GM18502 (cell line): ENCODE results near the gene RBM15.

ENCODE experiments used
- ATAC-seq: cut with Tn5 transposase; IDR thresholded peaks from one replicate; pipeline ENCODE4 v1.9.1; 2021; ENCODE audit warnings: mild to moderate bottlenecking; ENCODE audit not compliant: unreplicated experiment, poor library complexity

RBM15 gene

DNA sequence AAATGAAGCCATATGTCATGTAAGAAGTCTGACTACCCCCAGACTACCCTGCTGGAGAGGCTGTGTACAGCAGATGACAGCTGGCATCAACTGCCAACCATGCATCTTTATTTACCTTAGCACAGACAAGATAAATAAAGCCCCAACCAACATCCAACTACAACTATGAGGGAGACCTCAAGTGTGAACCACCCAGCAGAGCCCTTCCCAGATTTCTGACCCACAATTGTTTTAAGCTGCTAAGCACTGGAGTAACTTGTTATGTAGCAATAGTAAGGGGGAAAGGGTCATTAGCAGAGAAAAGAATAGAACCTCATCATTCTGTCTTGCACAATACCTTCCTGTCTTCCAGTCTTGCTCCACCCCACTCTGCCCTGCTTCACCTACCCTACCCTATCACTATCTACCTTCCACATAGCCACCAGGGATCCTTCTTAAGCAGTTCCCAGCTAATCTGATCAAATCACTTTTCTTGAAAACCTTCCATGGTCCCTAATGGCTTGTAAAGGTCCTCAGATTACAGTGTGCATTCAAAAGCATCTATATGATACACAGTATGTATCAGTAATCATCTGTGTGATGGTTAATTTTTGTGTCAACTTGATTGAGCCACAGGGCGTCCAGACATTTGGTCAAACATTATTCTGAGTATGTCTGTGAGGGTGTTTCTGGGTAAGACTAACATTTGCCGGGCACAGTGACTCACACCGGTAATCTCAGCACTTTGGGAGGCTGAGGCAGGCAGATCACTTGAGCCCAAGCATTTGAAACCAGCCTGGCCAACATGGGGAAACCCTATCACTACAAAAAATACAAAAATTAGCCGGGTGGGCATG lies 19.6 kb upstream of the RBM15 start:
- no peak for ATAC-seq

DNA sequence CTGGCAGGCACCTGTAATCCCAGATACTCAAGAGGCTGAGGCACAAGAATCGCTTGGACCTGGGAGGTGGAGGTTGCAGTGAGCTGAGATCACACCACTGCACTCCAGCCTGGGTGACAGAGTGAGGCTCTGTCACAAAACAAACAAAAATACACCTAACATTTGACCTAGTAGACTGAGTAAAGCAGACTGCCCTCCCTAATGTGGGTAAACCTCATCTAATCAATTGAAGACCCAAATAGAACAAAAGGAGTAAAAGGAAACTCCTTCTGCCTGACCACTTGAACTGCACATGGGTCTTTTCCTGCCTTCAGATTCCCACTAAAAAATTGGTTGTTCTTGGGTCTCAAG lies 19.0 kb upstream of the RBM15 start:
- ATAC-seq = no peak

DNA sequence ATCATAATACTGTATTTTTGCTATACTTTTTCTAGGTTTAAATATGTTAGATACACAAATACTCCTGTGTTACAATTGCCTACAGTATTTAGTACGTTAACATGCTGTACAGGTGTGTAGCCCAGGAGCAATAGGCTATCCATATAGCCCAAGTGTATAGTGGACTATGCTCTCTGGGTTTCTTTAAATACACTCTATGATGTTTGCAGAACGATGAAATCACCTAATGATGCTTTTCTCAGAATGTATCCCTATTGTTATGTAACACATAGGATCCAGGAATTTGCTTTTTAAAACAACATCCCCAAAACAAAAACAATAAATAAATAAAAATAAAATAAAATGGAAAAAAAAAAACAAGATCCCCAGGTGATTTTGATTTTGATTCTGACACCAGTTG lies 18.1 kb upstream of the RBM15 start:
- no peak for ATAC-seq

DNA sequence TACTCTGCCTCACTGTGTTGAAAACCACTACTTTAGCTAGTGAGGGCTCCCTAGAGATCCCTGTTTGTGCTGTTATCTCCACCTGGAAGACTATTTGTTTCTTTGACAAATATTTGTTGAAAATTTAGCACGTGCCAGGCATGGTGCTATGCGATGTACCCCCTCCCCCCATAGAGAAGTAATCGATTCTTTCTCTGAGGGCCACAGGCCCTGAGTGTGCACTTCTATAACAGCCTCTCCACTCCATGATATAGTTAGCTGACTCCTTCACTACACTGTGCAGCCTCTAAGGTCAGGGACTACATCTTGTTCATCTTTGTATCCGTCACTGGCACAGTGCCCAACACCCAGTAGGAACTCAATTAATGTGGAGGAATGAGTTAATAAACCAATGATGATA lies 17.3 kb upstream of the RBM15 start:
- no peak for ATAC-seq

DNA sequence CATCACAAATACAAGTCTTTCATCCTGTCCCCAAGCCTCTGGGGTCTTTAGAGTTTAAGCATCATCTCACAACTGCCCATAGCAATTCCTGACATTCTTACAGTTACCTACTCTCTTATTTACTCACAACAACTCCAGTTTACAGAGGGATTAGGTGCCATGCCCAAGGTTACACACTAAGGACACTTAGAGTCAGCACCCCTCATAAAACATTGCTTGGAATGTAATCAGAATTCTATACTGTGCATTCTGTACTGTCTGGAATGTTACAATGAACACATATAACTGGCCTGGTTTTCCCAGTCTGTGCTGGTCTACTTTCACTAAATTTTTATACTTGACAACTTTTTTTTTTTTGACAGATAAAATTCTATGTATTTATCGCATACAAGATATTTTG lies 14.5 kb upstream of the RBM15 start:
- no peak for ATAC-seq

DNA sequence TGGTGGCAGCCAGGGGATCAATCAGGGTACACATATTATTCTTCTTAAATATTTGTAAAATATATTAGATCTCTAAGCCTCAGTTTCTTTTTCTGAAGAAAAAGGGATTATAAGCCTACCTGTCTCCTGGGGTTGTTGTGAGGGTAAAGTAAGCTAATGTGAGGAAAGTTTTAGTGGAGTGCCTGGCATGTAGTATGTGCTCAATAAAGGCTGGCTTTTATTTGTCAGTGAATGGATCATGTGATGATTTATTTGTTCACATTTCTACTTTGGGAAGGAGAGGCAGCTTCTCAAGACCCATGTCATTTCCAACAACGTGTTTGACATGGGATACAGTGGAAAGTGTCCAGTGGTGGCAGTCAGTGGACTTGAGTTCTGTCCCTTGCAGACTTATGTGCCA lies 12.4 kb upstream of the RBM15 start:
- ATAC-seq = no peak

DNA sequence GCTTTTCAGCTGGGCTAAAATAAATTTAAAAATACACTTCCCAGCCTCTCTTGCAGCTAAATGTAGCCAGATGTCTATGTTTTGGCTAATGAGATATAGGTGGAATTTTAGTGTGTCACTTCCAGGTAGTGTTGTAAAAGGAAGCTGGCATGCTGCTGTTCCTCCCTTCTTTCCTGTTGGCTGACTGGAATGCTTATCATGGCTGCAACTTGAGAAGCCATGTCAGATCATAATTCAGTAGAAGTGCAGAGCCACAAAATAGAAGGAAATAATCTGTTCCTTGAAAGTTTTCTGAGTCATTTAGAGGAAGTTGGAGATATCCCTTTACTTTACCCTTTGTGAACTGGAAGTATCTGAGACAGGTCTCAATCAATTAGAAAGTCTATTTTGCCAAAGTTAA lies 10.9 kb upstream of the RBM15 start:
- ATAC-seq = no peak

DNA sequence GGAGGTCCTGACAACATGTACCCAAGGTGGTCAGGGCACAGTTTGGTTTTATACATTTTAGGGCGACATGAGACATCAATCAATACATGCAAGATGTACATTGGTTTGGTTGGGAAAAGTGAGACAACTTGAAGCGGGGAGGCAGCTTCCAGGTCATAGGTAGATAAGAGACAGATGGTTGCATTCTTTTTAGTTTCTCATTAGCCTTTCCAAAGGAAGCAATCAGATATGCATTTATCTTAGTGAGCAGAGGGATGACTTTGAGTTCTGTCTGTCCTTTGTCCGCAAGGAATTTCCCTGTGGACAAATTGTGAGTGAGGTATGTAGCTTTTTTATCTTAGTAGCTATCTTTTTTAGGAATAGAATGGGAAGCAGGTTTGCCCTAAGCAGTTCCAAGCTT lies 10.5 kb upstream of the RBM15 start:
- no peak for ATAC-seq

DNA sequence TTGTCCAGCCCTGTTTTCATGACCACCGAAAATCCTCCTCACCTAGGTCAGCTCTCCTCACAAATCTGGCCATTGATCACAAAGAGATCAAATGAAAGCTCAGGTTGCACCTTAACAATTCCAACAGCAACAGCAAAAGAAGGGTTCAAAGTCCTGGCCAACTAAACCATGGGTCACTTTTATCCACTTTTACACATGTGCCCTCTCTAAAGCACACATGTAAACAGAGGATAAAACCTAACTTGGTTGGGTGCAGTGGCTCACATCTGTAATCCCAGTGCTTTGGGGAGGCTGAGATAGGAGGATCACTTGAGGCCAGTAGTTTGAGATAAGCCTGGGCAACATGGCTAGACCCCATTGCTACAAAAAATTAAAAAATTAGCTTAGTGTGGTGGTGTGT lies 3.9 kb upstream of the RBM15 start:
- ATAC-seq = no peak

DNA sequence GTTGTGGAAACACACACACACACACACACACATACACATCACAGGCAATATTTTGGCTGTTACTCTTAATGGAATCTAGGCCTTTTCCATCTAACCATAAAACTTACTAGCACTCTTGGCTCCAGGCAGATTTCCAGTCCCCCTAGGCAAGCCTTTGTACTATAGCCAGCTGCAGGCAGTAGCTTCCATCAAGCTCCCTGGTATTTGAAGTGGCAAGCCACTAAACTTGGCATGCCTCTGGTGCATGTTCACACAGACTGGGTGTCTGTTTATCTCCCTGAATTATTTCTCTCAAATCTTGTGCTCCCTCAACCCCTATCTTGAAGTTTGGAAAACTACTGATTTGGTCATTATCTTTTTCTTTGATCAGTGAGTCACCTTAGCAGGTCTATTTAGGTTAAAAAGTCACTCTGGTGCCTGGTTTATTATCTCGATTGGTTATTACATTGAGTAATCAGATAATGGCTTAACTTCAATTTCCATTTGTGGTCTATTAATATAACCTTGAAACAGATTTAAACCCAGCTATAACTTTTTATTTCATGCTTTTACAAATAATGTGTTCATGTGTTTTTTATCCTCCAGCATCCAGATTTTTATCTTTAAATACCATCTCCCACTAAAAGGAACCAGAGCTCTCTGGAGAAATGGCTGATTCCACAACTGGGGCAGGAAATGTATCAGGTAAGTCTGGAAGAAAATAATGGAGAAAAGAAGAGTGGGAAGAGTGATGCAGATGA lies 2.7 kb upstream of the RBM15 start:
- no peak for ATAC-seq

DNA sequence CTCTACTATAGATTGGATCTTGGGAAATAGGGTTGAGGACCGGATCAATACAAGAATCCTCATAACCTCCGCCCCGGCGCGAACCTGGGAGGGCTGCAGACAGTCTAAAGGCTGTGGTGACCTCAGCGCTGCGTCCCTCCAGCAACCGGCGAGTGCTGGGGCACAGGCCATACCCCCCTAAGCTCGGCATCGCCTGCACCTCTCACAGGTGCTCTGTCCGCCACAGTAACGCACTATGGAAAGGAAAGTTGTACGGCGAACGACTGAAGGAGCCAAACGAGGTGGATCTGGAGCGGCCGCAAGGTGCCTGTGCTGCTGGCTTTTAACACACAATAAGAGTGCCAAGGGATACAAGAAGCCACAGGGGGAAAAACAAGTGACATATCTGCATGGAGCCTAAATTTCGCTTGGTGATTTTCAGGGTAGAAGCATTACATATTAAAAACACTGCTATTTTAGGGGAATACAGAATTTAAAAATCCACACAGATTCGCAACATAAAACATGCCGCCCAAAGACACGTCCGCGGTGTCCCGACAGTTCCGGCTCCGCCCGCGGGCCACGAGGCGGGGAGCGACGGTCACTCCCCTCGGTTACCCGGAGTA lies 1.4 kb upstream of the RBM15 start:
- ATAC-seq = no peak

DNA sequence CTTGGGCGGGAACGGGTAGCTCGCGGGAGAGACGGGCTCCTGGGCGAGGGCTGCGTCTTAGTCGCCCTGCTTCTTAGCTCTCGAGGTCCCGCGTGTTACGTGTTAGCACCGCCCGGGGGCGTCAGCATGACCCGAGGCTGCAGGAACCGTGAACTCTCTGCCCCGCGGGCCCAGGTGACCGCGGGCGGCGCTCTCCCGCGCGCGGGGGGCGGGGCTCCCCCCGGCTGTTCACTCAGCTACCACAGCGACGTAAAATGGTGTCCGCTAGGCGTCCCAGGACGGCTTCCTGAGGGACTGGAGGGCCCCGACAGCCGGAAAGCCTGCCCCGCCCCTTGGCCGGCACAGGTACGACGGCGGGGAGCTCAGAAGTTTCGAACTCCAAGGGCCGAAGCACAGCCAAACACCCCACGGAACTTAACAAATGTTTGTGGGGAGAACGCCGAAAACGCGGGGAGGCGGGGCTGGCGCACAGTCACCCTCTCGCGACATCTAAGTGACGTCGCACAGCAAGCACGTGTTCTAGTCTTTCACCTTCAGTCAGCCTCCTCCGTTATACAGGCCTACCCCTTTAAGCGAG lies 780 bp upstream of the RBM15 start:
- ATAC-seq = peak; percentile 74

DNA sequence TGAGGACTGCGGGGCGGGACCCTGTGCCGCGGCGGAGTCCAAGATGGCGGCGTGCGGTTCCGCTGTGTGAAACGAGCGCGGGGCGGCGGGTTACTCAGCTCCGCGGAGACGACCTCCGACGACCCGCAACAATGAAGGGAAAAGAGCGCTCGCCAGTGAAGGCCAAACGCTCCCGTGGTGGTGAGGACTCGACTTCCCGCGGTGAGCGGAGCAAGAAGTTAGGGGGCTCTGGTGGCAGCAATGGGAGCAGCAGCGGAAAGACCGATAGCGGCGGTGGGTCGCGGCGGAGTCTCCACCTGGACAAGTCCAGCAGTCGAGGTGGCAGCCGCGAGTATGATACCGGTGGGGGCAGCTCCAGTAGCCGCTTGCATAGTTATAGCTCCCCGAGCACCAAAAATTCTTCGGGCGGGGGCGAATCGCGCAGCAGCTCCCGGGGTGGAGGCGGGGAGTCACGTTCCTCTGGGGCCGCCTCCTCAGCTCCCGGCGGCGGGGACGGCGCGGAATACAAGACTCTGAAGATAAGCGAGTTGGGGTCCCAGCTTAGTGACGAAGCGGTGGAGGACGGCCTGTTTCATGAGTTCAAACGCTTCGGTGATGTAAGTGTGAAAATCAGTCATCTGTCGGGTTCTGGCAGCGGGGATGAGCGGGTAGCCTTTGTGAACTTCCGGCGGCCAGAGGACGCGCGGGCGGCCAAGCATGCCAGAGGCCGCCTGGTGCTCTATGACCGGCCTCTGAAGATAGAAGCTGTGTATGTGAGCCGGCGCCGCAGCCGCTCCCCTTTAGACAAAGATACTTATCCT lies 430 bp downstream of the RBM15 start:
- ATAC-seq = no peak

DNA sequence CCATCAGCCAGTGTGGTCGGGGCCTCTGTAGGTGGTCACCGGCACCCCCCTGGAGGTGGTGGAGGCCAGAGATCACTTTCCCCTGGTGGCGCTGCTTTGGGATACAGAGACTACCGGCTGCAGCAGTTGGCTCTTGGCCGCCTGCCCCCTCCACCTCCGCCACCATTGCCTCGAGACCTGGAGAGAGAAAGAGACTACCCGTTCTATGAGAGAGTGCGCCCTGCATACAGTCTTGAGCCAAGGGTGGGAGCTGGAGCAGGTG lies 961 bp downstream of the RBM15 start:
- ATAC-seq = no peak

DNA sequence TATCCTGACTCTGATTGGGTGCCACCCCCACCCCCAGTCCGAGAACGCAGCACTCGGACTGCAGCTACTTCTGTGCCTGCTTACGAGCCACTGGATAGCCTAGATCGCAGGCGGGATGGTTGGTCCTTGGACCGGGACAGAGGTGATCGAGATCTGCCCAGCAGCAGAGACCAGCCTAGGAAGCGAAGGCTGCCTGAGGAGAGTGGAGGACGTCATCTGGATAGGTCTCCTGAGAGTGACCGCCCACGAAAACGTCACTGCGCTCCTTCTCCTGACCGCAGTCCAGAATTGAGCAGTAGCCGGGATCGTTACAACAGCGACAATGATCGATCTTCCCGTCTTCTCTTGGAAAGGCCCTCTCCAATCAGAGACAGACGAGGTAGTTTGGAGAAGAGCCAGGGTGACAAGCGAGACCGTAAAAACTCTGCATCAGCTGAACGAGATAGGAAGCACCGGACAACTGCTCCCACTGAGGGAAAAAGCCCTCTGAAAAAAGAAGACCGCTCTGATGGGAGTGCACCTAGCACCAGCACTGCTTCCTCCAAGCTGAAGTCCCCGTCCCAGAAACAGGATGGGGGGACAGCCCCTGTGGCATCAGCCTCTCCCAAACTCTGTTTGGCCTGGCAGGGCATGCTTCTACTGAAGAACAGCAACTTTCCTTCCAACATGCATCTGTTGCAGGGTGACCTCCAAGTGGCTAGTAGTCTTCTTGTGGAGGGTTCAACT lies 2.1 kb downstream of the RBM15 start:
- ATAC-seq = no peak

DNA sequence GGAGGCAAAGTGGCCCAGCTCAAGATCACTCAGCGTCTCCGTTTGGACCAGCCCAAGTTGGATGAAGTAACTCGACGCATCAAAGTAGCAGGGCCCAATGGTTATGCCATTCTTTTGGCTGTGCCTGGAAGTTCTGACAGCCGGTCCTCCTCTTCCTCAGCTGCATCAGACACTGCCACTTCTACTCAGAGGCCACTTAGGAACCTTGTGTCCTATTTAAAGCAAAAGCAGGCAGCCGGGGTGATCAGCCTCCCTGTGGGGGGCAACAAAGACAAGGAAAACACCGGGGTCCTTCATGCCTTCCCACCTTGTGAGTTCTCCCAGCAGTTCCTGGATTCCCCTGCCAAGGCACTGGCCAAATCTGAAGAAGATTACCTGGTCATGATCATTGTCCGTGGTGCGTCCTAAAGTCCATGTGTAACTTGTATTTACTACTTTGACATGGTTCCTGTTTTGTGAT lies 2.7 kb downstream of the RBM15 start:
- no peak for ATAC-seq

DNA sequence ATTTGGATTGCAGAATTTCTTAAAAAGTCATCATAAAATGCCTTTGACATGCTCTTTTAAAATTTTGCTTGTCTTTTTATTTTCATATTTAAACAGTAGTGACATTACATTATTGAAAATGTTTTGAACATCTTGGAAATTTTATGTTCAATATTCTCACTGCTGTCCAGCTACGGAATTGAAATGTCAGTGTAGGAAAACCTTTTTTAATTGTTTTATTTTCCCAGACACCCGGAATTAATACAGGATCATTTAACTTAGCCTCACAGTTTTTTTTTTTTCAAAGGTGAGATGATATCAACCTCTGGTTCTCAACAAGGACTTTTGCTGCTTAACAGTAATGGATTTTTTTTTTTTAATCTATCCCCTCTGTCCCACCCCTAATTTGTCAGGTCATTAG lies 4.1 kb downstream of the RBM15 start:
- ATAC-seq = no peak

DNA sequence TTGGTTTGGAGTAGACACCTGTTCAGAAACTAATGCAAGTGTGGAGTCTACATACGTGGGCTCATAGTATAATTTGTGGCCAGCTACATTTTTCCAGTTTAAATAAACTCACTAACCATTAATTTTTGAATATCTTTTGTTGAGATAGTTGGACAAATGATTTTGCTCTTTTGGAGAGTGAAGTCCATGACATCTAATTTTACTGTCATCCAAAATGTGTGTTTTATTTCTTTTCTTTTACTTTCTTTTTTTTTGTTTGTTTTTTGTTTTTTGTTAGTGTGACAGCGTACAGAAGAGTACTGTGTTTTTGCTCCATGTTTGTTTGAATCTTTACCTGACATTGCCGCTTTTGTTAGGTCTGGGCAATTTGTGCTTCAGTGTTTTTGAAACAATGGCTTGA lies 5.0 kb downstream of the RBM15 start:
- no peak for ATAC-seq

DNA sequence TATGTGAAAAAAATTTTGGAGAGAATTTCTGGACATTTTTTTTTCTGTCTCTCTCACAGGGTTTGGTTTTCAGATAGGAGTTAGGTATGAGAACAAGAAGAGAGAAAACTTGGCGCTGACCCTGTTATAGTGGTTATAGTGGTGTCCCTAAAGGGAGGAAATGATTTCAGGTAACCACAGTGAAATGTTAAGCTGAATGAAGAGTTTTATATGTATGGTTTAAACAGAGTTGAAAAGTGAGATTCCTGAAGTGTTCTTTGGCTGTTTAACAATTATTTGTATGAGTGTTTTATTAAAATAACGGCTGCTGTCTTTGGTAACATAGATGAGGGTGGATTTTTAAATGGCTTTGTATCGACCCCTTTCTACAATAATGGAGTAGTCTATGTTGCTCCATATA lies 6.3 kb downstream of the RBM15 start:
- ATAC-seq = no peak

DNA sequence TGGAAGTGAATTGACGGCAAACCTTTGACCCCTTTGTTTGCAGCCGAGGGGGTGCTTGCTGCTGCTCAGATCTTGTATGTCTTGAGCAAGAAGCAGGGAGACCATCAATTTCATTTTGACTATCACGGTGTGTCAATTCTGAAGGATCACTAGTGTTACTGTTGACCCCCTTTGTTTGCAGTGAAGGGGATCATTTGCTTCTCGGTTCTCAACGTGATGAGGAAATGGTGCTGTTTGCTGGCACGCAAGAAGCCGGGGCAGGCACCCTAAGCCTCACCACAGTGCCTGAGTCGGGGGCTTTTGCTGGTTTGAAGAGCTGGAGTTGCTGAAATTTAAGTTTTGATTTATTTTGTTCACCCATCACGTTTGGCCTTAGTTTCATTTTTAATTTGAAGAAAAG lies 7.5 kb downstream of the RBM15 start:
- no peak for ATAC-seq
